ENCODE measurements around the gene HOOK1. TPM values are rescaled to one million over a fixed set of nuclear protein-coding genes. Genes with fewer than 3 reads are reported as not detected.
A peak's percentile ranks its signal among the peaks of the same experiment; 100 is the strongest.
"Not testable (repeated sequence)": the region's sequence is repeated elsewhere in the genome, so short reads cannot be mapped to it uniquely, and the experiment has no call there.

HOOK1 gene
- polyA plus RNA-seq, 1 donor from 2014 or later: 5.7 TPM

DNA sequence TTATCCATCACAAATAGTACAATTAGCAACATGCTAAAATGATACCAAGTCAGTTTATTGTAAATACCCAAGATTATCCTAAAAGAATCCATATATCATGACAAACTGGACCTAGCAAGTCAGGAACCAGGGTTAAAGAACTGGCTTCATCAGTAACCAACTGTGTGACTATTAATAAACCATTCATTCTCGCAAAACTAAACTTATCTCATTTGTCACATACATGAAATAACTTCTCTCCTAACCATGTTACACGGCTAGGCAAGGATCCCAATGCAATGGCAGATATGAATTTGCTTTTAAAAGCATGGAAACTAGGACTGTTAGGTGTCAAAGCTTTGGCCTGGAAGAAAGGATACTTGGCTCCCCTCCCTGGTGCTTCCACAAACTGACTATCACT is 82.4 kb downstream of the HOOK1 start:
- H3K4me3 Mint-ChIP-seq: no peak overlapping the region
- peaks cover 2% of the 10 kb centered on the region for H3K27me3 Mint-ChIP-seq
- no peaks in the 10 kb centered on the region for H3K36me3 Mint-ChIP-seq
- no peak overlapping the region for H3K27ac Mint-ChIP-seq
- H3K4me1 Mint-ChIP-seq: peaks cover 0 to 3% (median 3%) of the 10 kb centered on the region in 3 donors
- no peaks in the 10 kb centered on the region for H3K9me3 Mint-ChIP-seq

DNA sequence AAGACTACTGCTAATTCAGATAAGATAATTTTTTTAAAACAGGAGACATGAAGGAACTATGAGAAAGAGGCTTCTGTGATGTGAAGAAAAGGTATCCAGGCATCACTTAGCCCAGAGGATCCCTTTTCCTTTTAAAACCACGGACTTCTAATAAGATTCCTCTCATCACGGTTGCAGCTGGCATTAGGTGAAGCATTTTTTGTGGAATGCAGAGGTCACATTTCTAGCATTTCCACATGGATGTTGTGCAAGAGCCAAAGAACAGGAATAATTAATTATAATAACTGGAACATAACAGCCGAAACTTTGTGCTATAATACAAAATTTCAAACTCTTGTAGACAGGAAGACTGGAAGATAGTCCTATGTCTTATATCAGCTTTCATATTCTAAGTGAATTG is 84.2 kb downstream of the HOOK1 start:
- no peaks in the 10 kb centered on the region for H3K9me3 Mint-ChIP-seq
- H3K4me3 Mint-ChIP-seq: no peak overlapping the region
- H3K27me3 Mint-ChIP-seq: peaks cover 2% of the 10 kb centered on the region
- no peak overlapping the region for H3K27ac Mint-ChIP-seq
- H3K36me3 Mint-ChIP-seq: no peaks in the 10 kb centered on the region
- H3K4me1 Mint-ChIP-seq: peaks cover 0 to 4% (median 2%) of the 10 kb centered on the region in 3 donors

GRCh38 chr1:59900640-59901039 is 85.9 kb downstream of the HOOK1 start:
- H3K9me3 Mint-ChIP-seq: no peaks in the 10 kb centered on the region
- H3K4me1 Mint-ChIP-seq: peaks cover 0 to 4% (median 2%) of the 10 kb centered on the region in 3 donors
- H3K36me3 Mint-ChIP-seq: no peaks in the 10 kb centered on the region
- H3K27ac Mint-ChIP-seq: no peak overlapping the region
- H3K27me3 Mint-ChIP-seq: peaks cover 2% of the 10 kb centered on the region
- H3K4me3 Mint-ChIP-seq: no peak overlapping the region

DNA sequence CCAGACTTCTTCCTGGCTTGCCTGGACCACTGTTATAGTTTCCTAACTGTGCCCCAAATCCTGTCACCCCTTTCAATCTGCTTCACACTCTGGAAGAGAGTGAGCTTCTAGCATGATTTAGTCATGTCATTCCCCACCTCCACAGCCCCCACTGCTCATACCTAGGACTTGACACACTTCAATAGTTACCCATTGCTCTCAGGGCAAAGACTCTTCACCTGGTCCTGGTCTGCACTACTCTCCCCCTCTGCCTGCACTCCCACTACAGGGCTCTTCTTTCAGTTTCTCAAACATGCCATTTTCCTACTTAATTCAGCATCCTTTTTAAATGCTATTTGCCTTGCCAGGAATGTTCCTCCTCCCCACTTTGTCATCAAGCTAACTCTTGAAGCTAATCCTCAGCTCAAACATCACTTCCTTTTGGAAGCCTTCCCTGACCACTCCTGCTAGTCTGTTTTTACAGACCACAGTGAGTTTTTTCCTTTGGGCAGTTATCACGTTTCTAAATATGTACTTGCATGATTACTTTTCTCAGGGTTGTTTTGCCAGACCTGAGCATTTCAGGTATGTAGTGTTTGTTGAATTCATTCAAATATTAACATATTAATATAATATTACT is 87.1 kb downstream of the HOOK1 start:
- no peak overlapping the region for H3K4me3 Mint-ChIP-seq
- peaks cover 0 to 4% (median 2%) of the 10 kb centered on the region in 3 donors for H3K4me1 Mint-ChIP-seq
- H3K27me3 Mint-ChIP-seq: peaks cover 2% of the 10 kb centered on the region
- H3K27ac Mint-ChIP-seq: no peak overlapping the region
- no peaks in the 10 kb centered on the region for H3K36me3 Mint-ChIP-seq
- H3K9me3 Mint-ChIP-seq: no peaks in the 10 kb centered on the region

DNA sequence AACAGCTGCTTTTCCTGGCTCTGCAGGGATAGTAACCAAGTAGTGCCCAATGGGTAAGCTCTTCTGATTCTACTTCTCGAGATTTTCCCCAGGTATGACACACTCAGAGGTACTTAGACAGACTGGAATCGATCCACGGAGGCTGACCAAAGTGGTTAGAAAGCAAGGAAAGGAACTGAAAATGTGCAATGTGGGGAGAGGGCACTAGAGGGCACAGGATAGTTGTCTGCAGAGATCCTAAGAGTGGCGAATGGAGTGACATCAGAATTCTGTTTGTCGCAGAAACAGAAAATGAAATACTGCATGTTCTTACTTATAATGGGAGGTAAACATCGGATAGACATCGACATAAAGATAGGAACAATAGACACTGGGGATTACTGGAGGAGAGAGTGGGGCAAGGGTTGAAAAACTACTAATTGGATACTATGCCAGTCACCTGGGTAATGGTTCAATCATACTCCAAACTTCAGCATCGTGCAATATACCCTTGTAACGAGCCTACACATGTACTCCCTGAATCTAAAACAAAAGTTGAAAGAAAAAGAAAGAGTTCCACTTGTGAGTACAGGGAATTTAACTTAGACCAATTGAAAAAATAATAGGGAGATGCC is 88.5 kb downstream of the HOOK1 start:
- H3K27ac Mint-ChIP-seq: no peak overlapping the region
- no peaks in the 10 kb centered on the region for H3K36me3 Mint-ChIP-seq
- peaks cover 0 to 4% (median 2%) of the 10 kb centered on the region in 3 donors for H3K4me1 Mint-ChIP-seq
- H3K4me3 Mint-ChIP-seq: peak overlapping the region in 1 of 4 donors; percentile 0
- H3K27me3 Mint-ChIP-seq: peaks cover 2% of the 10 kb centered on the region
- H3K9me3 Mint-ChIP-seq: no peaks in the 10 kb centered on the region

- no peaks in the 10 kb centered on the region for H3K36me3 Mint-ChIP-seq
- no peak overlapping the region for H3K27ac Mint-ChIP-seq
- no peaks in the 10 kb centered on the region for H3K9me3 Mint-ChIP-seq
- no peaks in the 10 kb centered on the region for H3K27me3 Mint-ChIP-seq
- H3K4me1 Mint-ChIP-seq: peaks cover 0 to 4% (median 2%) of the 10 kb centered on the region in 3 donors
- H3K4me3 Mint-ChIP-seq: no peak overlapping the region
These were observed 92.2 kb downstream of the HOOK1 start for GRCh38 chr1:59906931-59907330.

- no peaks in the 10 kb centered on the region for H3K9me3 Mint-ChIP-seq
These were observed 93.3 kb downstream of the HOOK1 start for GRCh38 chr1:59908084-59908483.

GRCh38 chr1:59908682-59909081 is 93.9 kb downstream of the HOOK1 start:
- Mint-ChIP-seq H3K4me3 (no peak overlapping the region), H3K27me3 (no peaks in the 10 kb centered on the region), H3K9me3 (no peaks in the 10 kb centered on the region), H3K27ac (no peak overlapping the region), H3K4me1 (no peaks in the 10 kb centered on the region), H3K36me3 (no peaks in the 10 kb centered on the region)

More at GRCh38 chr1:59908084-59908483, 93.3 kb downstream of the HOOK1 start:
- H3K36me3 Mint-ChIP-seq: no peaks in the 10 kb centered on the region
- H3K4me1 Mint-ChIP-seq: peaks cover 0 to 2% (median 2%) of the 10 kb centered on the region in 3 donors
- no peak overlapping the region for H3K27ac Mint-ChIP-seq
- no peaks in the 10 kb centered on the region for H3K27me3 Mint-ChIP-seq
- no peak overlapping the region for H3K4me3 Mint-ChIP-seq

DNA sequence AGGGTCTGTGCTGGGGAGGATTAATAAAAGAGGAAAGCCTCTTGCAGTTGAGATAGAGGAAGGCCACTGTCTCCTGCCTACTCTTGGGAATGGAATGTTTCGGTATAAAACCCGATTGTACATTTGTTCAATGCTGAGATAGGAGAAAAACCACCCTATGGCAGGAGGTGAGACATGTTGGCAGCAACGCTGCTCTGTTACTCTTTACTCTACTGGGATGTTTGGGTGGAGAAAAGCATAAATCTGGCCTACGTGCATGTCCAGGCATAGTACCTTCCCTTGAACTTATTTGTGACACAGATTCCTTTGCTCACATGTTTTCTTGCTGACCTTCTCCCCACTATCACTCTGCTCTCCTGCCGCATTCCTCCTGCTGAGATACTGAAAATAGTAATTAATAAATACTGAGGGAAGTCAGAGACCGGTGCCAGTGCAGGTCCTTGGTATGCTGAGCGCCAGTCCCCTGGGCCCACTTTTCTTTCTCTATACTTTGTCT is 100.1 kb downstream of the HOOK1 start:
- not testable (repeated sequence) for H3K4me3 Mint-ChIP-seq, H3K4me1 Mint-ChIP-seq, H3K27ac Mint-ChIP-seq, H3K9me3 Mint-ChIP-seq, H3K27me3 Mint-ChIP-seq, H3K36me3 Mint-ChIP-seq

- no peak overlapping the region for H3K27ac Mint-ChIP-seq
These were observed 100.8 kb downstream of the HOOK1 start for GRCh38 chr1:59915516-59915915.

GRCh38 chr1:59917026-59917784 is 102.5 kb downstream of the HOOK1 start:
- Mint-ChIP-seq H3K9me3 (no peaks in the 10 kb centered on the region), H3K27ac (no peak overlapping the region), H3K27me3 (peaks cover 3% of the 10 kb centered on the region), H3K36me3 (peaks cover 3% of the 10 kb centered on the region), H3K4me3 (no peak overlapping the region), H3K4me1 (no peaks in the 10 kb centered on the region)

More at GRCh38 chr1:59915516-59915915, 100.8 kb downstream of the HOOK1 start:
- no peak overlapping the region for H3K4me3 Mint-ChIP-seq
- no peaks in the 10 kb centered on the region for H3K9me3 Mint-ChIP-seq
- H3K36me3 Mint-ChIP-seq: peaks cover 3% of the 10 kb centered on the region
- no peaks in the 10 kb centered on the region for H3K4me1 Mint-ChIP-seq
- H3K27me3 Mint-ChIP-seq: peaks cover 2% of the 10 kb centered on the region

- Mint-ChIP-seq H3K4me3 (no peak overlapping the region), H3K27ac (no peak overlapping the region), H3K4me1 (no peaks in the 10 kb centered on the region), H3K27me3 (peaks cover 3% of the 10 kb centered on the region), H3K9me3 (no peaks in the 10 kb centered on the region), H3K36me3 (peaks cover 3% of the 10 kb centered on the region)
These were observed 103.0 kb downstream of the HOOK1 start for GRCh38 chr1:59917785-59918180.

DNA sequence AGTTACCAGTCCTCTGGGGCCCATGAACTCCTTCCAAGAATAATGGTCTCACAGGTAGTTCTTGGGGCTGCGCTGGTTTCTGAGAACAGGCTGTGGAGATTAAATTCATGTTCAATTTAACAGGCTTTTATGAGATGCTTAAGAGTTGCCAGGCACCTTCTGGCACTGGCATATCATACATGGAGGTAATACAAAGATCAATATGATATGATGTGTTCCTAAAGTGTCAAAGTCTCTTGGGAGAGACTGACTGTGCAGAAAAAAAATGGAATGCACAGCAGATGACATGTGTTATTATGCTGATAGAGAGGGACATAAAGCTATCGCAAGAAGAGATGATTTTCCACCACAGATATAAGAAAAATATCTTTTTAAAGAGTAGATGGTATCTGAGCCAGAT is 105.0 kb downstream of the HOOK1 start:
- H3K27ac Mint-ChIP-seq: no peak overlapping the region
- H3K36me3 Mint-ChIP-seq: peaks cover 3% of the 10 kb centered on the region
- H3K27me3 Mint-ChIP-seq: peaks cover 3% of the 10 kb centered on the region
- no peak overlapping the region for H3K4me3 Mint-ChIP-seq
- H3K9me3 Mint-ChIP-seq: peaks cover 1 to 7% (median 6%) of the 10 kb centered on the region in 3 donors
- H3K4me1 Mint-ChIP-seq: no peaks in the 10 kb centered on the region

GRCh38 chr1:59921258-59921899 is 106.6 kb downstream of the HOOK1 start:
- H3K9me3 Mint-ChIP-seq: peaks cover 1 to 12% (median 9%) of the 10 kb centered on the region in 3 donors
- not testable (repeated sequence) for H3K4me3 Mint-ChIP-seq, H3K27ac Mint-ChIP-seq, H3K4me1 Mint-ChIP-seq, H3K36me3 Mint-ChIP-seq, H3K27me3 Mint-ChIP-seq

DNA sequence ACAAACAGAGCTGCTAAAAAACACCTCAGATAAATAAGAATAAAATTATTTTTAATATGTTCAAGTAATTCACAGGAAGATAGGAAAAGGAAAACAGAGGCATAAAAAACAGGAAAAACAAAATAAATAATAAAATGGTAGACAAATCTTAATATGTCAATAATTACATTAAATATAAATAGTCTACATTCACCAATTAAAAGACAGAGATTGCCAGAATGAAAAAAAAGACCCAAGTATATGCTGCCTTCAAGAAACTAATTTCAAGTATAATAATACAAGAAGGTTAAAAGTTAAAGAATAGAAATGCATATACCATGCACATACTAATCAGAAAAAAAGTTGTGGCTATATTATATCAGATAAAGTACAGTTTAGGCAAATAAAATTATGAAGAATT is 109.9 kb downstream of the HOOK1 start:
- Mint-ChIP-seq H3K9me3 (peaks cover 1 to 12% (median 9%) of the 10 kb centered on the region in 3 donors), H3K27ac (no peak overlapping the region), H3K4me1 (peaks cover 4 to 16% (median 8%) of the 10 kb centered on the region in 3 donors), H3K36me3 (no peaks in the 10 kb centered on the region), H3K4me3 (peak overlapping the region in 1 of 4 donors; percentile 91), H3K27me3 (peaks cover 8% of the 10 kb centered on the region)
